DMS79 (cell line): ENCODE data around the gene MICALL1.

Source experiments
- DNase-seq: peaks from one replicate; lab custom pipeline; 2025; lab: John Stamatoyannopoulos, UW

Gene MICALL1

DNA sequence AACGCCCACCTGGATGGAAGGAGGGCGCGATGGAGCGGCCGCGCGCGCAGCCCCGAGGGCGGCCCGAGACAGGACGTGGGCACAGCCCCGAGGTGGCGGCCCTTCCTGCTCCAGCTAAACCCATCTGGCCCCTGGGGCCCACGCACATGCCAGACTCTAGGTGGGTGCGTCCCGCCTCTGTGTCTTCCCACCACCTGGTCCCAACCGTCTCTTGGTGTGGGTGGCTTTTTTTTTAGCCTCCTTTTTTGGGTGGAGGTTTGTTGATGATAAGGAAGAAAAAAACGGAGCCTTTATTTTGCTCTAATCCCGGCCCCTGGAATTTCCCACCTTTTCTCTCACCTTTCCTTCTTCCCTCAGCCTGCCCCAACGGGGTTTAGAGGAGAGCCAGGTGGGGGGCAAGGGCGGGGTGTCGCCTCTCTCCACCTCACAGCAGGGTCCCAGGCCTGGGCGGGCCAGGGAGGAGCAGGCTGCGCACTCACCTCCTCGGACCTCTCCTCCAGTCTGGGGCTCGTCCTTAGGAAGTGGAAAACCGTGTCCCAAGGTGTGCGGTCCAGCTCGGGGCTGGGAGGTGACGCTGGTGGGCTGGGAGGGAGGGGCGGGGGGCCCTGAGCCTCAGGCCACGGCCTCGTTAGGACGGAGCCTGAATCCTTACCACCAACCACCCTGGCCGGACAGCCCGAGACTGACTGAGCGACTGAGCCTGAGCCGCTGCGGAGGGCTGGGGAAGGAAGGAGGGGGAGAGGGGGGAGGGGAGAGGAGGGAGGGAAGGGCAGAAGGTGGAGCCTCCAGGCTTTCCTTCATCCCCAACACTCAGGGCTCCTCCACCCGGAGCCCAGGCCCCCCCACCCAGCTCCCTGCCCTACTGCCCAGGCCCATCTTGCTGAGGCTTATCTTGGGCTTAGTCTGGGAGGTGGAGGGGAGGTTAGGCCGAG is 78.0 kb downstream of the MICALL1 start, which contains the start of gene SOX10:
Gene SOX10 (minus strand): TSS at position 696 of the 932 bp plus-strand sequence. CDS start 771 bp downstream, outside the sequence.
- DNase-seq: no peak

DNA sequence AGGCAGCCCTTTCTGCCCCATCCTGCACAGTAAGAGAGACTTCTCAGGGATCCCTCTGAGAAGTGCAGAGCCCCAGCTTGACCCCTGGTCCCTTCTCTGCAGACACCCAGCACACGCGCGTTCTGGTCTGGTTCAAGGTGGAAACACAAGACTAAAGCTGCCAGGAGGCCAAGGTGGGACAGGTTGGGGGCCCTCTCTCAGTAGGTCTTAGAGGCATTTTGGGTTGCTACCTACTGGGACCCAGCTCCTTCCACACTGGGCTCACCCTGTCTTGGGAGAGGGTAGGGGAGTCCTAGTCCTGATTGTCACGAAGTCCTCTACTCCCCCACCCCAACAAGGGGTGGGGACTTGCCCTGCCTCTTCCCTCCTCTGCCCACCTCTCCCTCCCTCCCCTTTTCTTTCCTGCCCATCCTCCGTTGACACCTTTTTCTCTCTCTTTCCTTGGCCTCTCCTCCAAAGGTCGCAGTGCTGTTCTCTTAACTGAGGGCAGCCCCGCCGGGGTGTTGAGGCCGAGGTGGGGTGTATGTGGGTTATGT is 79.0 kb downstream of the MICALL1 start:
- DNase-seq: no peak

DNA sequence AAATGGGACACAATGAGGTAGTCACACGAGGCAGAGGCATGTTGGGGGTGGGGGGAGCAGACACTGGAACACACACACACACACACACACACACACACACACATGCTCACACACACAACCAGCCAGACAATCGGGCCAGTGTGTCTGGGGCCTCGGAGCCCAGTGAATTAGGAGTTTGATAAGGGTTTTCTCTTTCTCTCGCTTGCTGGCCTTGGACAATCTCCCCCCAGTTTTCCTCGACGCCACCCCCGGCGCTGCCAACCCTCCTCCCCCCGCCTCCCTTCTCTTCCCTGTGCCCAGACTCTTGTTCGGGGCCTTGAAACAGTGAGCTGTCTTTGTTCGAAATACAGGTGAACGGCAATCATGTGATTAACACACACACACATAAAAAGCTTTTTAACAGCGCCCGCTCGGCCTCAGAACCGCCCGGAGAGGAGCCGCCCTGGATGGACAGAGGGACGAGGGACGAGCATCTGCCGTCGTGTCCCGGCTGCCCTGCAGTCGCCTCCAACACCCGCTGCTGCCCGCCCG is 79.7 kb downstream of the MICALL1 start:
- DNase-seq: no peak

DNA sequence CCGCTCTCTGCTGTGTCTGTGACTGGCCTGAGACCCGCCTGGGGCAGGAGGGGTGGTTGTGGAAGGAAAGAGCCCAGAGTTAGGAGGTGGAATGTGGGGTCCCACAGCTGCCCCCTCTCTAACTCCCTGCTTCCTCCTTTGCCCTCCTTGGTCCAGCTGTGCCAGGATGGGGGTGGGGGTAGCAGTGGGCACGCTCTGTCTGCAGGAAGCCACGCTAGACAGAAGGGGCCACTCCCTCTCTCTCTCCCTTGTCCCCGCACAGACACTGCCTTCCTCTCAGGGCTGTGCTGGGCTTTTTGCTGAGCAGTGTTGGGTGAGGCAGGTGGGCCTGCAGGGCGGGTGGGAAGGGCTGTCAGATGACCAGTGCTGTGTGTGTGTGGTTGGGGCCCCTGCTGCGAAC is 80.3 kb downstream of the MICALL1 start:
- no peak for DNase-seq

DNA sequence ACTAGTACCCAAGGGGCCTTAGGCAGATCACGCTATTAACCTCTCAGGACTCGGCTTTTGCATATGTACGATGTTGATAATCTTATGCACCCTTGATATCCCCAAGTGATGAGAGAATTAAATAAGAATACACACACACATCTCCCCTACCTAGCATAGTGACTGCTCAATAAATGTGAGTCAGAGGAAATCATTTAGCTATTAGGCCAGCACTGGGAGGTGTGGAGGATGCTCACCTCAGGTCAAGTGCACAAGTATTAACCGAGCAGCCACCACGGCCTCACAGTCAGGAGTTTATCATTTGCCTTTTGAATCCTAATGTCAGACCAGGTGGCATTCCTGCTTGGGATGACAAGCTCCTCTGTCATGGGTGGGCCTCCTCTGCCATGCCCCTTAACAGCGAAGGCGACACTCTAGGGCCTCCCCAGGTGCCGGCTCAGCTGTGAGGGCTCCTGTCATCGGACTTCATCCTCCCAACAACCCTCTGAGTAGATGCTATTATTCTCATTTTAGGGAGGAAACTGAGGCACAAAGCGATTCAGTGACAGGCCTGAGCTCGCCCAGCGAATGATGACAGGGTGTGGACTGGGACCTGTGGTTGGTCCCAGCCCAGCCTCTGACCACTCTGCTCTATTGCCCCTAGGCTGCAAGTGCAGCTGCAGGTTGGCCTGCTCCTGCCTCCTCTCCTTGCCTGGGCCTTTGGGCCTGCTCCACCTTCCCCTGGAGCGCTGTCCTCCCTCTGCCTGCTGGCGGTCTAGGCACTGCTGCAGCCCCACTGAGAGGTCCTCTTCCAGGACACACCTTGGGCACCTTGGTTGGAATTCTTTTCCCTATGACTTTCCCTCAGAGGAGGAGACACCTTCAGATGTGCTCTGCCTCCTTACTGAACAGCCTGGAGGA is 83.3 kb downstream of the MICALL1 start:
- no peak for DNase-seq

DNA sequence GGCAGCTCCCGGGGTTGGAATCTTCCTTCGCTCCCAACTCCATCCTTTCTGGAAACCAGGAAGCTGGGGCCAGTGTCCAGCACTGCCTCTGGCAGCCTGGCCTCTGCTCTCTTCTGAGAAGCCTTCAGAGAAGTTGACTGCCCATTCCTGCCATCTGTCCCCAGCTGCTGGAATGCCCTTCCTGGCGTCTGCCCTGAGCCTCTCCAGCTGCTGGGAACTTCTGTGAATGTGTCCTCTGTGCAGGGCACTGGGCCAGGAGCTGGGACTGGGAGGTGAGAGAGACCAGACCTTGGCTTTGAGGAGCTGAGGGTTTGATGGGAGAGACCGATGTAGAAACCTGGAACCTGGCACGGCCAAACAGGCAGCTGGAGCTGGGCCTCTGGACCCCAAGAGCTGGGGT is 84.2 kb downstream of the MICALL1 start:
- DNase-seq: no peak

DNA sequence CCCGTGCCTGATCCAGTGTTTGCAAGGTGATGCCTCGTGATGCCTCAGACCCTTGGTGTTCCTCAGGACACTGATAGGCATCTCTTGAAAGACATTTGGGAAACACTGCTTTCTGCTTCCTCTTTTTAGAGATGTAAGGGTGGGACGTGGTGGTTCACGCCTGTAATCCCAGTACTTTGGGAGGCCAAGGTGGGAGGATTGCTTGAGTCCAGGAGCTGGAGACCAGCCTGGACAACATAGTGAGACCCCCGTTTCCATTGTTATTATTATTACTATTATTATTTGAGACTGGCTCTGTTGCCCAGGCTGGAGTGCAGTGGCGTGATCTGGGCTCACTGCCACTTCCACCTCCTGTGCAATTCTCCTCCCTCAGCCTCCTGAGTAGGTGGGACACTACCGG is 84.8 kb downstream of the MICALL1 start:
- DNase-seq: no peak

DNA sequence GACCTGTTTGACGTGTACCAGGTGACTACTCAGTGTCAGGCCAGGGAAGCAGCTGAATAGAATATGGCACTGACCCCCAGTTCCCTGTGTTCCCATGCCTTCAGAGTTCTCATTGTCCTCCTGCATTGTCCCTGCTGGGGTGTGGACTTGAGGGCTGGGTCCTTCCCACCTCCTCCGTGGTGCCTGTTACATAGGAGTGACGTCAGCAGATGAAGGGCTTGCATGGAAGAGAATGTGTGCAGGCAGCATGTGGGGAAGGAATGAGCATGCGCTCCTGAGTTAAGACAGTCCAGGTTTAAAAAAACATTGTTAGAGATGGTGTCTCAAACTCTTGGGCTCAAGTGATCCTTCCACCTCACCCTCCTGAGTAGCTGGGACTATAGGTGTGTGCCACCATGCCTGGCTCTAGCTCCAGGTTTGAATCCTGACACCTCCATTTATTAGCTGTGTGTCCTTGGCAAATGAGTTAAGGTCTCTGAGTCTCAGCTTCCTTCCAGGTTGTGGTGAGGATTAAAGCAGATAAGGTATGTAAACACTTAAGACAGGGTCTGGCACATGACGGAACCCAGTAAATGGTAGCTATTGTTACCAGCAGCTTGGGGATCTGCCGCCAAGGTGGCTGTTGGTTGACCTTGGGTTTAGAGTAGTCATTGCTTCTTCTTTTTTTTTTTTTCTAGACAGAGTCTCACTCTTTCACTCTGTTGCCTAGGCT is 85.8 kb downstream of the MICALL1 start:
- no peak for DNase-seq
